B cell (primary cell): ENCODE results near the gene TLR3. TPM values are rescaled to one million over a fixed set of nuclear protein-coding genes. Genes with fewer than 3 reads are reported as not detected.

Experiments
- ATAC-seq: fragments of 200-7000 bp; cut with Tn5 transposase; one replicate; pipeline ENCODE4 v1.10.0; 2021; ENCODE audit warnings: low read depth, mild to moderate bottlenecking, moderate number of reproducible peaks, moderate library complexity
- CTCF ChIA-PET: fragments of 350-600 bp; sonication (Branson Sonifier 250); formaldehyde crosslinking; loops from one replicate; lab custom pipeline; 2021; ENCODE audit warnings: antibody characterized with exemption, inconsistent platforms; lab: Charles Lee
- POLR2A ChIA-PET: fragments of 350-600 bp; sonication (Branson Sonifier 250); formaldehyde crosslinking; loops from one replicate; lab custom pipeline; 2021; ENCODE audit warnings: antibody characterized with exemption; lab: Charles Lee
- DNase-seq: peaks from one replicate; pipeline ENCODE4 v3.0.0; 2013
- H2AFZ ChIP-seq: 2 replicates; pipeline ENCODE4 v1.6.1; 2012; ENCODE audit warnings: mild to moderate bottlenecking, low read depth, low read length; ENCODE audit not compliant: insufficient read depth, poor library complexity, severe bottlenecking
- H3K27ac ChIP-seq, 2 donors: 1 replicate in 1 of 2; 2 replicates in 1 of 2; pipeline ENCODE4 v1.5.1; 2012 to 2013; ENCODE audit warnings: low read length in 2 of 2, mild to moderate bottlenecking in 2 of 2, moderate library complexity in 1 of 2
- H3K27me3 ChIP-seq, 4 experiments: fragments of 200-600 bp in 1 of 4; sonication (generic) in 1 of 4; replicated peaks in 1 of 4; 1 replicate in 2 of 4; 2 replicates in 2 of 4; pipeline versions ENCODE4 v1.6.1 to v1.7.0; 2013 to 2016; ENCODE audit warnings: low read length in 3 of 4, mild to moderate bottlenecking in 2 of 4, mixed read lengths in 1 of 4, moderate library complexity in 1 of 4; ENCODE audit not compliant: insufficient read depth in 4 of 4, control insufficient read depth in 3 of 4; ENCODE audit errors: control extremely low read depth in 1 of 4
- H3K36me3 ChIP-seq, 2 experiments: replicated peaks in 1 of 2; 1 replicate in 1 of 2; 2 replicates in 1 of 2; pipeline versions ENCODE4 v1.6.1 to v1.7.1; 2013; ENCODE audit warnings: low read length in 1 of 2; ENCODE audit not compliant: insufficient read depth in 2 of 2, control insufficient read depth in 1 of 2; ENCODE audit errors: control extremely low read depth in 1 of 2, extremely low read depth in 1 of 2
- H3K4me1 ChIP-seq, 2 donors: fragments of 200-600 bp in 1 of 2; sonication (generic) in 1 of 2; 1 replicate in 1 of 2; 2 replicates in 1 of 2; pipeline versions ENCODE4 v1.5.1 to v1.6.1; 2013 to 2017; ENCODE audit warnings: low read length in 2 of 2; ENCODE audit not compliant: control insufficient read depth in 2 of 2, insufficient read depth in 2 of 2
- H3K4me2 ChIP-seq: replicated peaks from 2 replicates; pipeline ENCODE3; 2012; ENCODE audit warnings: mild to moderate bottlenecking, low read depth, low read length; ENCODE audit not compliant: poor library complexity, severe bottlenecking
- H3K4me3 ChIP-seq, 5 experiments: fragments of 200-600 bp in 1 of 5; sonication (generic) in 1 of 5; 1 replicate in 3 of 5; 2 replicates in 2 of 5; pipeline versions ENCODE4 v1.5.1 to v1.7.0; 2011 to 2016; ENCODE audit warnings: low read length in 4 of 5, mild to moderate bottlenecking in 4 of 5, low read depth in 2 of 5, control low read depth in 1 of 5, moderate library complexity in 1 of 5; ENCODE audit not compliant: insufficient read depth in 1 of 5; ENCODE audit errors: control extremely low read depth in 1 of 5, extremely low read depth in 1 of 5
- H3K79me2 ChIP-seq: fragments of 200-600 bp; sonication (generic); one replicate; pipeline ENCODE4 v1.6.0; 2016; ENCODE audit warnings: low read length; ENCODE audit not compliant: control insufficient read depth, insufficient read depth
- H3K9ac ChIP-seq: fragments of 200-600 bp; sonication (generic); 2 replicates; pipeline ENCODE4 v1.6.1; 2017; ENCODE audit warnings: mild to moderate bottlenecking, low read length, moderate library complexity
- H3K9me3 ChIP-seq, 3 donors: one replicate each; pipeline versions ENCODE4 v1.6.1 to v1.7.1; 2013; ENCODE audit warnings: low read length in 2 of 3; ENCODE audit not compliant: control insufficient read depth in 2 of 3, insufficient read depth in 1 of 3; ENCODE audit errors: control extremely low read depth in 1 of 3
- H4K20me1 ChIP-seq: 2 replicates; pipeline ENCODE4 v1.6.0; 2012; ENCODE audit warnings: mild to moderate bottlenecking, low read length; ENCODE audit not compliant: insufficient read depth, control insufficient read depth, poor library complexity, severe bottlenecking
- H3K27ac Mint-ChIP-seq: one replicate; pipeline ENCODE4 v1.8.0; 2021; ENCODE audit warnings: mixed read lengths
- H3K27me3 Mint-ChIP-seq: one replicate; pipeline ENCODE4 v1.8.0; 2021; ENCODE audit warnings: mixed read lengths
- H3K4me1 Mint-ChIP-seq: one replicate; pipeline ENCODE4 v1.8.0; 2021; ENCODE audit warnings: mixed read lengths
- H3K4me3 Mint-ChIP-seq: one replicate; pipeline ENCODE4 v1.8.0; 2021; ENCODE audit warnings: mixed read lengths
- H3K9me3 Mint-ChIP-seq: one replicate; pipeline ENCODE4 v1.8.0; 2022; ENCODE audit warnings: mixed read lengths; ENCODE audit not compliant: insufficient read depth
- CTCF ChIP-seq: fragments of 200-600 bp; IDR thresholded peaks from one replicate; pipeline ENCODE4 v1.8.0; 2022; ENCODE audit warnings: antibody characterized with exemption, mild to moderate bottlenecking
- EZH2 ChIP-seq: IDR thresholded peaks from 2 replicates; pipeline ENCODE4 v1.6.1; 2012; ENCODE audit warnings: borderline replicate concordance, low read depth, mild to moderate bottlenecking, moderate library complexity, low read length; ENCODE audit not compliant: insufficient read depth, poor library complexity, severe bottlenecking
- WGBS: methylation state at CpG from one replicate; pipeline ENCODE4 v1.1.5; 2013; ENCODE audit warnings: missing lambda C conversion rate; ENCODE audit not compliant: insufficient coverage; 5-methylcytosine and 5-hydroxymethylcytosine counted together
- intact Hi-C: fragments of 100-400 bp; cut with micrococcal nuclease; formaldehyde crosslinking; loops from one replicate; pipeline ENCODE4 v1.10.0; 2022
- polyA plus RNA-seq: library from polyadenylated mRNA; depleted of rRNA; stranded (reverse); fragments of >200 nt; gene quantifications from 2 replicates; pipeline ENCODE4 v1.2.3, GENCODE V29; 2012
- total RNA-seq, 2 donors: library from RNA; stranded (reverse); fragments of 120-200 nt in 1 of 2; gene quantifications; 1 replicate in 1 of 2; 2 replicates in 1 of 2; pipeline versions ENCODE4 v1.2.3 to v1.2.4, GENCODE V29; 2013 to 2022

The TLR3 gene
- total and polyA plus RNA-seq, 2 donors (not counting 1 experiment from before 2014, with no cell fraction given) = not detected

GRCh38 chr4:186037692-186038658 lies 31.0 kb upstream of the TLR3 start:
- DNase-seq (peak; percentile 64), ATAC-seq (peak; percentile 33)
- no peak overlapping the region for H3K27ac Mint-ChIP-seq
- Histone ChIP-seq H4K20me1 (no peaks in the 10 kb centered on the region), H3K9ac (no peak overlapping the region), H3K9me3 (peaks cover 0 to 5% (median 4%) of the 10 kb centered on the region in 3 donors), H3K79me2 (no peaks in the 10 kb centered on the region), H3K4me2 (no peak overlapping the region), H2AFZ (no peak overlapping the region), H3K36me3 (no peaks in the 10 kb centered on the region), H3K27ac (no peak overlapping the region), H3K27me3 (peaks cover 0 to 12% (median 3%) of the 10 kb centered on the region in 4 experiments), H3K4me3 (no peak overlapping the region), H3K4me1 (no peaks in the 10 kb centered on the region)
- ChIA-PET CTCF (interaction anchor here (0.8 to 2.5 kb wide), 8 partner anchors 11 to 1293 kb away, joined by 3 to 32 read pairs (median 3); no protein-coding TSS in a partner anchor), POLR2A (no interaction called here)
- peaks cover 2% of the 10 kb centered on the region for H3K9me3 Mint-ChIP-seq
- WGBS = 65% methylated on average over 4 of the region's 12 CpGs
- no peaks in the 10 kb centered on the region for H3K4me1 Mint-ChIP-seq
- TF ChIP-seq CTCF = peak; percentile 74
- no peak for TF ChIP-seq EZH2
- intact Hi-C loops = loop anchor here (10.0 kb wide), 2 partner anchors 1033 to 1293 kb away; no protein-coding TSS in a partner anchor
- peaks cover 30% of the 10 kb centered on the region for H3K27me3 Mint-ChIP-seq
- no peak overlapping the region for H3K4me3 Mint-ChIP-seq

- H3K79me2 ChIP-seq = no peaks in the 10 kb centered on the region
- DNase-seq (no peak), ATAC-seq (no peak)
- TF ChIP-seq EZH2 (no peak), CTCF (no peak)
- H3K4me1 ChIP-seq = no peaks in the 10 kb centered on the region
- ChIA-PET CTCF (no interaction called here), POLR2A (no interaction called here)
- H4K20me1 ChIP-seq = no peaks in the 10 kb centered on the region
- H2AFZ ChIP-seq = no peak overlapping the region
- no peak overlapping the region for H3K9ac ChIP-seq
- H3K4me3 Mint-ChIP-seq = no peak overlapping the region
- H3K27me3 Mint-ChIP-seq = peaks cover 34% of the 10 kb centered on the region
- H3K9me3 Mint-ChIP-seq = no peaks in the 10 kb centered on the region
- WGBS = 76% methylated on average over 10 of the region's 16 CpGs
- H3K4me1 Mint-ChIP-seq = no peaks in the 10 kb centered on the region
- no peaks in the 10 kb centered on the region for H3K36me3 ChIP-seq
- peaks cover 0 to 12% (median 3%) of the 10 kb centered on the region in 4 experiments for H3K27me3 ChIP-seq
- H3K9me3 ChIP-seq = peaks cover 0 to 3% (median 0%) of the 10 kb centered on the region in 3 donors
- no peak overlapping the region for H3K4me2 ChIP-seq
- no peak overlapping the region for H3K27ac Mint-ChIP-seq
- intact Hi-C loops = loop anchor here (10.0 kb wide), 2 partner anchors 1035 to 1295 kb away; no protein-coding TSS in a partner anchor
- no peak overlapping the region for H3K27ac ChIP-seq
- H3K4me3 ChIP-seq = no peak overlapping the region
Observed at GRCh38 chr4:186039697-186040096, 29.3 kb upstream of the TLR3 start.
